CD4-positive, alpha-beta T cell (primary cell): ENCODE data around the gene SIGLEC15. TPM values are rescaled to one million over a fixed set of nuclear protein-coding genes. Genes with fewer than 3 reads are reported as not detected.

Experiments used
- ATAC-seq: fragments of 200-7000 bp; cut with Tn5 transposase; one replicate; pipeline ENCODE4 v1.10.0; 2022; ENCODE audit warnings: mild to moderate bottlenecking; ENCODE audit not compliant: poor library complexity
- CTCF ChIA-PET: fragments of 350-600 bp; sonication (Branson Sonifier 250); formaldehyde crosslinking; loops from one replicate; lab custom pipeline; 2021; ENCODE audit warnings: antibody characterized with exemption, inconsistent platforms; lab: Charles Lee
- POLR2A ChIA-PET: fragments of 350-600 bp; sonication (Branson Sonifier 250); formaldehyde crosslinking; loops from one replicate; lab custom pipeline; 2021; ENCODE audit warnings: antibody characterized with exemption, inconsistent platforms; lab: Charles Lee
- DNase-seq, 14 experiments: peaks; one replicate each; pipeline ENCODE4 v3.0.0-alpha.2; 2013 to 2020; ENCODE audit warnings: mixed read lengths in 2 of 14
- H3K27ac ChIP-seq, 2 donors: one replicate each; pipeline versions ENCODE4 v1.5.1 to v1.7.0; 2013; ENCODE audit warnings: low read length in 2 of 2, low read depth in 1 of 2, mild to moderate bottlenecking in 1 of 2
- H3K27me3 ChIP-seq, 2 experiments: 1 replicate in 1 of 2; 2 replicates in 1 of 2; pipeline versions ENCODE4 v1.6.1 to v1.7.0; 2013; ENCODE audit warnings: low read length in 2 of 2, control low read depth in 1 of 2, mild to moderate bottlenecking in 1 of 2, moderate library complexity in 1 of 2; ENCODE audit not compliant: insufficient read depth in 2 of 2, control insufficient read depth in 1 of 2
- H3K36me3 ChIP-seq: one replicate; pipeline ENCODE4 v1.6.1; 2013; ENCODE audit warnings: low read length, control low read depth; ENCODE audit not compliant: insufficient read depth
- H3K4me1 ChIP-seq: one replicate; pipeline ENCODE4 v1.6.1; 2013; ENCODE audit warnings: low read length, control low read depth; ENCODE audit not compliant: insufficient read depth
- H3K4me3 ChIP-seq: one replicate; pipeline ENCODE4 v1.5.1; 2013; ENCODE audit warnings: mild to moderate bottlenecking, low read length, moderate library complexity
- H3K9me3 ChIP-seq, 2 experiments: 1 replicate in 1 of 2; 2 replicates in 1 of 2; pipeline versions ENCODE4 v1.6.1 to v1.7.0; 2013; ENCODE audit warnings: low read length in 2 of 2, mild to moderate bottlenecking in 2 of 2, control low read depth in 1 of 2, moderate library complexity in 1 of 2; ENCODE audit not compliant: control insufficient read depth in 1 of 2, insufficient read depth in 1 of 2
- H3K27ac Mint-ChIP-seq: one replicate; pipeline ENCODE4 v1.8.0; 2020; ENCODE audit warnings: mixed read lengths
- H3K27me3 Mint-ChIP-seq: one replicate; pipeline ENCODE4 v1.8.0; 2021; ENCODE audit warnings: mixed read lengths
- H3K36me3 Mint-ChIP-seq: one replicate; pipeline ENCODE4 v1.8.0; 2021; ENCODE audit warnings: low read depth, mixed read lengths
- H3K4me1 Mint-ChIP-seq: one replicate; pipeline ENCODE4 v1.8.0; 2021; ENCODE audit warnings: low read depth, mixed read lengths
- H3K4me3 Mint-ChIP-seq: one replicate; pipeline ENCODE4 v1.8.0; 2020; ENCODE audit warnings: mild to moderate bottlenecking, mixed read lengths
- H3K9me3 Mint-ChIP-seq: one replicate; pipeline ENCODE4 v1.8.0; 2020; ENCODE audit warnings: mixed read lengths
- intact Hi-C, 2 experiments: fragments of 100-400 bp; cut with DNase I in 1 of 2; cut with micrococcal nuclease in 1 of 2; formaldehyde crosslinking; loops; one replicate each; pipeline versions ENCODE4 v1.15.1 to v1.9.0; 2023 to 2025; cut with DNase I, micrococcal nuclease
- total RNA-seq, 174 experiments: library from RNA in 2 of 174; stranded (reverse) in 2 of 174; gene quantifications; one replicate each; pipeline ENCODE4 v1.2.3 and lab custom pipeline; 2021 to 2026
- TF ChIP-seq, protein P1 (sequence below): fragments of 200-600 bp; IDR thresholded peaks from one replicate; pipeline ENCODE4 v1.8.0; 2022; ENCODE audit warnings: antibody characterized with exemption, mild to moderate bottlenecking

SIGLEC15 gene
- total RNA-seq, 2 experiments from 2014 or later, result not detected

DNA sequence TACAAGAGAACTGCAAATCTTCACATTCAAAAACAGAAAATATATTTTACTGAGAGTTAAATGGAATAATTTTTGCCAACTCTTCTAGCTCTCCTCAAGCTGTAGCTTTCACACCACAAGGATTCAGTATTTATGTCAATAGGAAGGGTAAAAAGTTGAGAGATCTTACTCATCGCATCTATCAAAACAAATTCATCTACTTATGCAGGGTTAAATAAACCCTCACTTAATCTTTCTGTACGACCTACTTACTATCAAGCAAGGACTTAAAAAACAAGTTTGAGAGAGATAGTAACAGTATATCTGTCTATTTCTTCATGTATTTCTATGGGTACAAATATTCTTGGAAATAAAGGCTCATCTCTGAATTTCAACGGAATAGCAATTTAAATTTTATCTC is 35.5 kb downstream of the SIGLEC15 start:
- Histone ChIP-seq H3K27me3 (no peaks in the 10 kb centered on the region), H3K4me1 (no peaks in the 10 kb centered on the region), H3K4me3 (no peak overlapping the region), H3K9me3 (no peaks in the 10 kb centered on the region), H3K36me3 (peaks cover 93% of the 10 kb centered on the region), H3K27ac (no peak overlapping the region)
- peaks cover 98% of the 10 kb centered on the region for H3K36me3 Mint-ChIP-seq
- DNase-seq (no peak), ATAC-seq (no peak)
- no peak overlapping the region for H3K4me3 Mint-ChIP-seq
- no peaks in the 10 kb centered on the region for H3K9me3 Mint-ChIP-seq
- H3K27me3 Mint-ChIP-seq, result no peaks in the 10 kb centered on the region
- intact Hi-C loops, result no loop called here
- no peaks in the 10 kb centered on the region for H3K4me1 Mint-ChIP-seq
- TF ChIP-seq, protein P1, sequence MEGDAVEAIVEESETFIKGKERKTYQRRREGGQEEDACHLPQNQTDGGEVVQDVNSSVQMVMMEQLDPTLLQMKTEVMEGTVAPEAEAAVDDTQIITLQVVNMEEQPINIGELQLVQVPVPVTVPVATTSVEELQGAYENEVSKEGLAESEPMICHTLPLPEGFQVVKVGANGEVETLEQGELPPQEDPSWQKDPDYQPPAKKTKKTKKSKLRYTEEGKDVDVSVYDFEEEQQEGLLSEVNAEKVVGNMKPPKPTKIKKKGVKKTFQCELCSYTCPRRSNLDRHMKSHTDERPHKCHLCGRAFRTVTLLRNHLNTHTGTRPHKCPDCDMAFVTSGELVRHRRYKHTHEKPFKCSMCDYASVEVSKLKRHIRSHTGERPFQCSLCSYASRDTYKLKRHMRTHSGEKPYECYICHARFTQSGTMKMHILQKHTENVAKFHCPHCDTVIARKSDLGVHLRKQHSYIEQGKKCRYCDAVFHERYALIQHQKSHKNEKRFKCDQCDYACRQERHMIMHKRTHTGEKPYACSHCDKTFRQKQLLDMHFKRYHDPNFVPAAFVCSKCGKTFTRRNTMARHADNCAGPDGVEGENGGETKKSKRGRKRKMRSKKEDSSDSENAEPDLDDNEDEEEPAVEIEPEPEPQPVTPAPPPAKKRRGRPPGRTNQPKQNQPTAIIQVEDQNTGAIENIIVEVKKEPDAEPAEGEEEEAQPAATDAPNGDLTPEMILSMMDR, result no peak
- CTCF ChIA-PET, result interaction anchor here (1.2 kb wide), 1 partner anchor 17 kb away, joined by 3 read pairs; no protein-coding TSS in a partner anchor
- POLR2A ChIA-PET, result no interaction called here
- H3K27ac Mint-ChIP-seq, result no peak overlapping the region

DNA sequence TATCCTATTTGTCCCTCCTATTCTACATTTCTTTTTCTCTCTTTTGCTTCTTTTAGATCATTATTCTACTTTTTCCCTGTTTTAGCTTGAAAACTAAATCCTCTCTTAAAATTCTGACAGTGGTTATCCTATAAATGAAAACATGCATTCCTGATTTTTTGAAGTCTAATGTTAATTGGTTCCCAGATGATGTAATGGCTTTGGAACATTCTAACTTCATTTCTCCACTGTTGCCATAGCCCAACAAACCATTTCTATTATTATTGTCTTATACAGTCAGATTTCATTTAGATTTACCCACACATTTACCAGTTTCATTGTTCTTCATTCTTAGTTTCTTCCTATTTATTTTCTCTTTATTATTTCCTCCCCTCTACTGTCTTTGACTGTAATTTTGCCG is 36.5 kb downstream of the SIGLEC15 start:
- no peaks in the 10 kb centered on the region for H3K27me3 Mint-ChIP-seq

DNA sequence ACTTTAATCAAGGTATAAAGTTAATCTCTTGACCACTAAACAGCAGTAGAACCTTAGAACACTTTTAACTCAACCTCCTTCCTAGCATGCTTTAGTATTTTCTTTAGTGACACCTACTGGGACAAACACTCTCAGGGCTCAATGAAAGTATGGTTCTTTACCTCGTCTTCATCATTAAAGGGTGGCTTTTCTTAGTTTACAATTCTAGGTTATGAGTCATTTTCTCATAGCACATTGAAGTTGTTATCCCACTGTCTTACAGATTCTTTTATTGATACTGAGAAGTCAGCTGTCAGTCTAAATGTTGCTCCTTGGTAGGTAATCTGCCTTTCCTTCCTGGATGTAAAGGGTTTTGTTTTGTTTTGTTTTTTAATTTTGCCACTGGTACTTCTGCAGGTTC is 38.0 kb downstream of the SIGLEC15 start:
- CTCF ChIA-PET, result no interaction called here
- no peak overlapping the region for H3K4me3 Mint-ChIP-seq
- TF ChIP-seq, protein P1, result no peak
- peaks cover 96% of the 10 kb centered on the region for H3K36me3 Mint-ChIP-seq
- H3K27me3 Mint-ChIP-seq, result no peaks in the 10 kb centered on the region
- no peak for ATAC-seq
- H3K9me3 ChIP-seq, result no peaks in the 10 kb centered on the region
- H3K27ac ChIP-seq, result no peak overlapping the region
- POLR2A ChIA-PET, result no interaction called here
- H3K4me1 ChIP-seq, result no peaks in the 10 kb centered on the region
- H3K4me3 ChIP-seq, result no peak overlapping the region
- H3K4me1 Mint-ChIP-seq, result no peaks in the 10 kb centered on the region
- peaks cover 94% of the 10 kb centered on the region for H3K36me3 ChIP-seq
- H3K27me3 ChIP-seq, result no peaks in the 10 kb centered on the region
- intact Hi-C loops, result no loop called here
- no peaks in the 10 kb centered on the region for H3K9me3 Mint-ChIP-seq
- no peak for DNase-seq
- no peak overlapping the region for H3K27ac Mint-ChIP-seq

More for the DNA sequence above, 36.5 kb downstream of the SIGLEC15 start:
- no peak overlapping the region for H3K4me3 Mint-ChIP-seq
- Histone ChIP-seq H3K27ac (no peak overlapping the region), H3K4me1 (no peaks in the 10 kb centered on the region), H3K9me3 (no peaks in the 10 kb centered on the region), H3K36me3 (peaks cover 93% of the 10 kb centered on the region), H3K4me3 (no peak overlapping the region), H3K27me3 (no peaks in the 10 kb centered on the region)
- ChIA-PET POLR2A (no interaction called here), CTCF (no interaction called here)
- H3K4me1 Mint-ChIP-seq, result no peaks in the 10 kb centered on the region
- TF ChIP-seq, protein P1, result no peak
- H3K9me3 Mint-ChIP-seq, result no peaks in the 10 kb centered on the region
- no peak for DNase-seq
- no peak for ATAC-seq
- peaks cover 98% of the 10 kb centered on the region for H3K36me3 Mint-ChIP-seq
- intact Hi-C loops, result no loop called here
- H3K27ac Mint-ChIP-seq, result no peak overlapping the region
